Measurements from ENCODE around the gene SUSD1. TPM values are rescaled to one million over a fixed set of nuclear protein-coding genes. Genes with fewer than 3 reads are reported as not detected.

SUSD1 gene
- total RNA-seq, 1 experiment from 2014 or later, result 8.1 TPM

DNA sequence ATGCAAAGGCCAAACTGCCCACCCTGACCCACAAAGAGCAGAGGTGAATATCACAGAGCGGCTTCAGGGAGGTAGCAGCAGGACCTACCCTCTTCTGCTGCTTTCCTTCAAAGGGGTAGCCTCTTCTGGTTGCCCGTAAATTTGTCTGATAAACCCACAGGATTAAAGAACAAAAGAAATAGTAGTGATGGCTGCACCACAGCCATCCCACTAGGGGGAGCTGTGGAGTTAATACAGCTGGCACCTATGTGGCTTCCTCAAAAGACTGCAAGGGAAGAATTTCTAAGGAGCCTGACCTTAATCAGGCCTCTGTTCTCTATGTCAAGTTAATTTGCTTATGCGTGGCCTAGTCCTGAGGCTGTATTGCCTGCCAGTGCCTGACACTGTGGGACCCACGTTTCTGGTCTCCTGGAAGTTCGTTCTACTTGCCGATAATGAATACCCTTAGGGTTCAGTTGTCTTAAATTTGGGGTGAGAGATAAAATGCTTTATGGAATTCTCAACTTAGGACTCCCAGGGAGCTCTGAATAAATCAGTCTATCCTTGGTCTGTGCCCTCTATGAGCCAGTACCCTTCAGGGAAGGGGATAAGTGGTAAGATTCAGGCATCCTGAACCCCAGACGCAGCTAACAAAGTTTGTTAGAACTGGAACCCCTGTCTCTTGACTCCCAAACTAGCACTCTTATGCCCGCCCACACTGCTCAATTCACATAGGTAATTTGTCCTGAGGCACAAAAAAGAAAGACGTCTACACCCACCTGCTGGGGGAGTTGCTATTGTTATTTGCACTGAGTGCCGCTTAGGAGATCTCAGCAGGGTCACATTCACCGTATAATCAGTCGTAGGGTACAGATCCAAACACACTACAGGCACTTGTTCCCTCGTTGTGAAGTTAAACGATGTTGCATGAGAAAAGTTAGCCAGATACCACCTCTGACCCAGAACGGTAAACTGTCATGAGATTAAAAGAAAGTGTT, 77.1 kb downstream of the SUSD1 start:
- Histone ChIP-seq H3K9ac (ENCODE audit: extremely low read depth, insufficient read length, low read length) (no peak overlapping the region), H2BK120ac (ENCODE audit: low read depth, low read length, poor library complexity, severe bottlenecking) (no peak overlapping the region), H3K27me3 (ENCODE audit: insufficient read depth, low read length) (no peaks in the 10 kb centered on the region), H3K79me1 (ENCODE audit: insufficient read depth, low read depth, low read length, poor library complexity, severe bottlenecking) (no peaks in the 10 kb centered on the region), H2BK15ac (ENCODE audit: low read depth, low read length) (no peak overlapping the region), H3K18ac (ENCODE audit: insufficient read length, low read depth, low read length) (no peak overlapping the region), H3K4me2 (ENCODE audit: insufficient read depth, insufficient read length, low read length) (peak overlapping the region; percentile 9), H2BK12ac (ENCODE audit: insufficient read length, low read depth, low read length) (no peak overlapping the region), H3K27ac (ENCODE audit: insufficient read length, low read depth, low read length) (peak overlapping the region; percentile 15), H3K56ac (ENCODE audit: insufficient read length, low read depth, low read length) (no peak overlapping the region), H2BK5ac (ENCODE audit: insufficient read length, low read length) (no peak overlapping the region), H4K8ac (replicated peaks; ENCODE audit: insufficient read length, low read depth, low read length) (no peak overlapping the region), H2BK20ac (ENCODE audit: low read depth, low read length, poor library complexity, severe bottlenecking) (no peak overlapping the region), H4K91ac (ENCODE audit: insufficient read length, low read depth, low read length) (no peak overlapping the region), H3K23ac (ENCODE audit: insufficient read length, low read depth, low read length) (no peak overlapping the region), H3K14ac (ENCODE audit: insufficient read depth, low read length) (no peak overlapping the region), H3K4ac (ENCODE audit: low read depth, low read length) (no peak overlapping the region), H3K79me2 (ENCODE audit: insufficient read depth, low read length) (no peaks in the 10 kb centered on the region), H4K20me1 (ENCODE audit: control insufficient read depth, insufficient read depth, insufficient read length) (no peaks in the 10 kb centered on the region), H3K4me1 (ENCODE audit: insufficient read depth, low read length) (peaks cover 6% of the 10 kb centered on the region; the same call in 1 of the 2 replicates), H3T11ph (ENCODE audit: low read length) (no peak overlapping the region), H3K23me2 (ENCODE audit: insufficient read length, low read depth, low read length, poor library complexity, severe bottlenecking) (no peaks in the 10 kb centered on the region), H3K9me3 (ENCODE audit: control insufficient read depth, low read depth, low read length) (no peaks in the 10 kb centered on the region), H2AK5ac (ENCODE audit: insufficient read length, low read length) (no peak overlapping the region), H4K5ac (ENCODE audit: insufficient read length, low read depth, low read length) (no peak overlapping the region), H2AFZ (ENCODE audit: low read length) (no peak overlapping the region)
- peak overlapping the region; percentile 73 to 93 (median 84) for H3K27ac Mint-ChIP-seq
- peak overlapping the region; percentile 28 to 54; a peak in 4 of 5 replicates for H3K4me3 Mint-ChIP-seq
- no peaks in the 10 kb centered on the region for H3K27me3 Mint-ChIP-seq (ENCODE audit: low read depth)
- peak; percentile 86 for DNase-seq
- WGBS (ENCODE audit: extremely low coverage, insufficient read length, low lambda C conversion rate), result no CpG with 5 or more reads among the region's 15 CpGs
- peaks cover 3% of the 10 kb centered on the region in 2 experiments; a peak in 2 of 5 replicates for H3K9me3 Mint-ChIP-seq
- TF ChIP-seq, protein P1, sequence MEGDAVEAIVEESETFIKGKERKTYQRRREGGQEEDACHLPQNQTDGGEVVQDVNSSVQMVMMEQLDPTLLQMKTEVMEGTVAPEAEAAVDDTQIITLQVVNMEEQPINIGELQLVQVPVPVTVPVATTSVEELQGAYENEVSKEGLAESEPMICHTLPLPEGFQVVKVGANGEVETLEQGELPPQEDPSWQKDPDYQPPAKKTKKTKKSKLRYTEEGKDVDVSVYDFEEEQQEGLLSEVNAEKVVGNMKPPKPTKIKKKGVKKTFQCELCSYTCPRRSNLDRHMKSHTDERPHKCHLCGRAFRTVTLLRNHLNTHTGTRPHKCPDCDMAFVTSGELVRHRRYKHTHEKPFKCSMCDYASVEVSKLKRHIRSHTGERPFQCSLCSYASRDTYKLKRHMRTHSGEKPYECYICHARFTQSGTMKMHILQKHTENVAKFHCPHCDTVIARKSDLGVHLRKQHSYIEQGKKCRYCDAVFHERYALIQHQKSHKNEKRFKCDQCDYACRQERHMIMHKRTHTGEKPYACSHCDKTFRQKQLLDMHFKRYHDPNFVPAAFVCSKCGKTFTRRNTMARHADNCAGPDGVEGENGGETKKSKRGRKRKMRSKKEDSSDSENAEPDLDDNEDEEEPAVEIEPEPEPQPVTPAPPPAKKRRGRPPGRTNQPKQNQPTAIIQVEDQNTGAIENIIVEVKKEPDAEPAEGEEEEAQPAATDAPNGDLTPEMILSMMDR (conservative IDR thresholded peaks at IDR 0.05), result peak; percentile 96
- H3K36me3 Mint-ChIP-seq (ENCODE audit: insufficient read depth in 1 of 3, low read depth in 3 of 3), result peaks cover 7 to 20% (median 18%) of the 10 kb centered on the region in 3 experiments
- peaks cover 31 to 34% of the 10 kb centered on the region in 2 experiments for H3K4me1 Mint-ChIP-seq
